Natural killer cell (primary cell): Measurements from ENCODE around the gene PTPRN2. TPM values are rescaled to one million over a fixed set of nuclear protein-coding genes. Genes with fewer than 3 reads are reported as not detected.

ENCODE experiments used
- ATAC-seq, 3 donors: fragments of 150-1000 bp in 2 of 3; fragments of 200-7000 bp in 1 of 3; cut with Tn5 transposase; 1 replicate in 1 of 3; 2 replicates in 2 of 3; pipeline ENCODE4 v1.10.0; 2021; ENCODE audit warnings: mild to moderate bottlenecking in 2 of 3, moderate library complexity in 2 of 3
- DNase-seq, 2 donors: peaks; one replicate each; pipeline versions ENCODE4 v3.0.0 to v3.0.0-alpha.2; 2013 to 2021; ENCODE audit warnings: mixed read lengths in 1 of 2
- H3K27ac ChIP-seq: one replicate; pipeline ENCODE4 v1.5.1; 2013; ENCODE audit warnings: mild to moderate bottlenecking, low read length
- H3K27me3 ChIP-seq: one replicate; pipeline ENCODE4 v1.6.1; 2013; ENCODE audit warnings: low read length; ENCODE audit not compliant: control insufficient read depth, insufficient read depth
- H3K36me3 ChIP-seq: one replicate; pipeline ENCODE4 v1.6.1; 2013; ENCODE audit warnings: low read length; ENCODE audit not compliant: control insufficient read depth, insufficient read depth
- H3K4me1 ChIP-seq: one replicate; pipeline ENCODE4 v1.6.1; 2013; ENCODE audit warnings: low read length; ENCODE audit not compliant: control insufficient read depth, insufficient read depth
- H3K4me3 ChIP-seq: one replicate; pipeline ENCODE4 v1.5.1; 2013; ENCODE audit warnings: low read length
- H3K9me3 ChIP-seq: one replicate; pipeline ENCODE4 v1.6.1; 2013; ENCODE audit warnings: low read length; ENCODE audit not compliant: control insufficient read depth, insufficient read depth
- H3K27ac Mint-ChIP-seq, 2 donors: one replicate each; pipeline ENCODE4 v1.8.0; 2022; ENCODE audit warnings: mild to moderate bottlenecking in 2 of 2, mixed read lengths in 2 of 2, moderate library complexity in 1 of 2
- H3K27me3 Mint-ChIP-seq, 2 donors: one replicate each; pipeline ENCODE4 v1.8.0; 2022; ENCODE audit warnings: low read depth in 2 of 2, mixed read lengths in 2 of 2
- H3K36me3 Mint-ChIP-seq: one replicate; pipeline ENCODE4 v1.8.0; 2022; ENCODE audit warnings: mixed read lengths
- H3K4me1 Mint-ChIP-seq, 2 donors: one replicate each; pipeline ENCODE4 v1.8.0; 2022; ENCODE audit warnings: mixed read lengths in 2 of 2
- H3K4me3 Mint-ChIP-seq: one replicate; pipeline ENCODE4 v1.8.0; 2022; ENCODE audit warnings: mild to moderate bottlenecking, moderate library complexity, mixed read lengths
- H3K9me3 Mint-ChIP-seq, 2 donors: one replicate each; pipeline ENCODE4 v1.8.0; 2022; ENCODE audit warnings: mixed read lengths in 2 of 2
- WGBS: methylation state at CpG from one replicate; pipeline ENCODE4 v1.1.7; 2013; ENCODE audit warnings: missing lambda C conversion rate; ENCODE audit not compliant: insufficient coverage; 5-methylcytosine and 5-hydroxymethylcytosine counted together
- intact Hi-C: fragments of 100-400 bp; cut with micrococcal nuclease; formaldehyde crosslinking; loops from one replicate; pipeline ENCODE4 v1.14.2; 2022
- total RNA-seq, 4 donors: library from RNA; stranded (reverse); fragments of 120-200 nt in 1 of 4; gene quantifications; one replicate each; pipeline versions ENCODE4 v1.2.3 to v1.2.4, GENCODE V29; 2013 to 2022
- TF ChIP-seq, protein P1 (sequence below): fragments of 200-600 bp; IDR thresholded peaks from one replicate; pipeline ENCODE4 v1.8.0; 2022; ENCODE audit warnings: antibody characterized with exemption

PTPRN2 gene
- total RNA-seq, 3 donors from 2014 or later (not counting 1 experiment from before 2014, with no cell fraction given), result 1.3 to 2.5 (median 1.9) TPM

DNA sequence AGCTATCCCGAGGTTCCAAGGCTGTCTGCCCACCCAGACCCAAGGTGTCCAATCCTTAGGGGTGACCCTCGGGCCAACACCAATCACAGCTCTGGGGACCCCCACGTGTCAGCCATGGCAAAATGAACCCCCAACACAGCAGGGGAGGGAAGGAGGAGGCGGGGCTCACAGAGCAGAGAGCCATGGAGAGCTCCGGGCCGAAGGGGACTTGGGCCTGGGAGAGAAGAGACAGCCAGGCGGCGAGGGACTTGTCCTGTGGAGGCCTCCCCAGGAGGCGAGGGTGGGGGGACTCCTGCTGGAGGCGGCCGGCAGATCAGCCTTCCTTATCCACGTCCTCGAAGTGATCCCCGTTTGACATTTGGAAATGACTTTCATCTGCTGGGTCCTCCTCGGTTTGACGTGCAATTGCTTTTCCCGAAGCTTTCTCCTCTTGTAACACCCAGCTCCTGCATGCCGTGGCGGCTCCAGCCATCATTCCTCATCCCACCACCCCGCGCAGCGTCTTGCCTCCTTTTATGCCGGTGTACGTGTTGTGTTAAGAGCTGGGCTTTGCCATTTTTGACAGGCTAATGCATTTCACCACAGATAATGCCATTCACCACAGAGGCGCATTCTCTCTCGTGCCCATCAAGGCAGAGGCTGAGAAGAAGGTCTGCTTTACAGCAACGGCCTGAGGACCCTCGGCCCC lies 913.5 kb downstream of the PTPRN2 start:
- H3K36me3 Mint-ChIP-seq, result no peaks in the 10 kb centered on the region
- TF ChIP-seq, protein P1, sequence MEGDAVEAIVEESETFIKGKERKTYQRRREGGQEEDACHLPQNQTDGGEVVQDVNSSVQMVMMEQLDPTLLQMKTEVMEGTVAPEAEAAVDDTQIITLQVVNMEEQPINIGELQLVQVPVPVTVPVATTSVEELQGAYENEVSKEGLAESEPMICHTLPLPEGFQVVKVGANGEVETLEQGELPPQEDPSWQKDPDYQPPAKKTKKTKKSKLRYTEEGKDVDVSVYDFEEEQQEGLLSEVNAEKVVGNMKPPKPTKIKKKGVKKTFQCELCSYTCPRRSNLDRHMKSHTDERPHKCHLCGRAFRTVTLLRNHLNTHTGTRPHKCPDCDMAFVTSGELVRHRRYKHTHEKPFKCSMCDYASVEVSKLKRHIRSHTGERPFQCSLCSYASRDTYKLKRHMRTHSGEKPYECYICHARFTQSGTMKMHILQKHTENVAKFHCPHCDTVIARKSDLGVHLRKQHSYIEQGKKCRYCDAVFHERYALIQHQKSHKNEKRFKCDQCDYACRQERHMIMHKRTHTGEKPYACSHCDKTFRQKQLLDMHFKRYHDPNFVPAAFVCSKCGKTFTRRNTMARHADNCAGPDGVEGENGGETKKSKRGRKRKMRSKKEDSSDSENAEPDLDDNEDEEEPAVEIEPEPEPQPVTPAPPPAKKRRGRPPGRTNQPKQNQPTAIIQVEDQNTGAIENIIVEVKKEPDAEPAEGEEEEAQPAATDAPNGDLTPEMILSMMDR, result no peak
- no peak overlapping the region for H3K4me3 Mint-ChIP-seq
- peaks cover 0 to 5% of the 10 kb centered on the region in 2 donors for H3K4me1 Mint-ChIP-seq
- intact Hi-C loops, result no loop called here
- H3K4me3 ChIP-seq, result no peak overlapping the region
- no peak overlapping the region for H3K27ac ChIP-seq
- H3K9me3 Mint-ChIP-seq, result no peaks in the 10 kb centered on the region
- H3K4me1 ChIP-seq, result no peaks in the 10 kb centered on the region
- 88% methylated on average over 28 of the region's 28 CpGs for WGBS
- H3K27ac Mint-ChIP-seq, result no peak overlapping the region
- H3K9me3 ChIP-seq, result no peaks in the 10 kb centered on the region
- peaks cover 13% of the 10 kb centered on the region for H3K27me3 ChIP-seq
- no peaks in the 10 kb centered on the region for H3K36me3 ChIP-seq
- H3K27me3 Mint-ChIP-seq, result peaks cover 9 to 30% of the 10 kb centered on the region in 2 donors
- ATAC-seq, result no peak
- DNase-seq, result no peak

DNA sequence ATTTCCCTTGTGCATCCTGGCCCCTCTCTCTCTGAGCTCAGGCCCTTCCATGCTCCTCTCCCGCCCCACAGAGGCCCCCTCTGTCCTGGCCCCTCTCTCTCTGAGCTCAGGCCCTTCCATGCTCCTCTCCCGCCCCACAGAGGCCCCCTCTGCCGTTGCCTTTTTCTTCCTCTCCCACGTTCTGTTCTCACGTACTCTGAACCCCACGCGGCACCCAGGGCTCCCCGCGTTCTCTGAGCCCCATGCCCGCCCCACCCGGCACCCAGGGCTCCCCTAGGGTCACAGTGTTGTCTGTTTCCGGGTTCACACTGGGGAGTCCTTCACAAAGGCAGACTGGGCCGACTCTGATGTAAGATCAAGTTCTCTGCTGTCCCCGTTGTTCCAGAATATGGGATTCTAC lies 914.0 kb downstream of the PTPRN2 start:
- no peak overlapping the region for H3K4me3 Mint-ChIP-seq
- H3K36me3 ChIP-seq, result no peaks in the 10 kb centered on the region
- intact Hi-C loops, result no loop called here
- H3K4me3 ChIP-seq, result no peak overlapping the region
- no peak overlapping the region for H3K27ac Mint-ChIP-seq
- H3K4me1 ChIP-seq, result no peaks in the 10 kb centered on the region
- WGBS, result 86% methylated on average over 14 of the region's 14 CpGs
- peaks cover 10 to 24% of the 10 kb centered on the region in 2 donors for H3K27me3 Mint-ChIP-seq
- ATAC-seq (no peak), DNase-seq (no peak)
- TF ChIP-seq, protein P1, result no peak
- H3K36me3 Mint-ChIP-seq, result no peaks in the 10 kb centered on the region
- H3K27ac ChIP-seq, result no peak overlapping the region
- no peaks in the 10 kb centered on the region for H3K9me3 ChIP-seq
- peaks cover 0 to 8% of the 10 kb centered on the region in 2 donors for H3K4me1 Mint-ChIP-seq
- H3K27me3 ChIP-seq, result peaks cover 10% of the 10 kb centered on the region
- H3K9me3 Mint-ChIP-seq, result no peaks in the 10 kb centered on the region

DNA sequence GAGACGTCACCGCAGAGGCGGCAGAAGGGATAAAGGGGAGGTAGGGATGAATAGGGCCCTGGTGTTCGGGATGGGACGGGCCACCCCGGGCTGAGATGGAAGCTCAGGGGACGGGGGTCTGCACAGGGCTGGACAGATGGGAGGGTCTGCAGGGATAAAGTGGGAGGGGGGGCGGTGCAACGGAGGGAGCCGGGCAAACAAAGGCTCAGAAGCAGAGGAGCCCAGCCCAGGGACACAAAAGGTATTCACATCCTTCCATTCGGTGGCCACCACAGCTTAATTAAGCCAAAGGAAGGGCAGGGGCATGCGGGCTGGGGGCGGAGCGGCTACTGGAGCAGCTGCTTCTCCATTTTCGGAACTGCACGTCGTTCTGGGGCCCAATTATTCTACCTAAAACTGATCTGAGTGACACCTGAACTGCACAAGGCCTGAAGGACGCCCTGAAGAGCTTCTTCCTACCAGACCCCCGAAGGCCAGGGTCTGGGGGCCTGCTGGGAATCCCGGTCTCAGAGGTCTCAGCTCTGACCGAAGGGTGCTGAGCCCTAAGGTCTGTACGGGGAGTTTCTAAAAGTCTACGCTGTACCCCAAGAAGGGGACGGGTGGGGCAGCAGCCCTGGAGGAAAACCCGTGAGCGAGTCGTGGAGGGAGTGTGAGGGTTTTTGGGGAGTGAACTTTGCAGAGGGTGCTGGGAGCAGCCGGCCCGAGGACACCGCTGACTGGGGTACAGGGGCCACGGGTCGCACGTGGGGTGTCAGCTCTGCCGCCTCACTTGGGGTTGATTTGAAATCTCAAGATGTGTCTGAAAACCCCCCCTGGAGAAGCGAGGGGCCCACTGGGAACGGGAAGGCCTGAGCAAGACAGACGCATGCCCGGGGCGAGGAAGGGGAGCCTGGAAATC lies 916.0 kb downstream of the PTPRN2 start:
- WGBS, result 89% methylated on average over 39 of the region's 39 CpGs
- no peak for ATAC-seq

More for the DNA sequence above, 916.0 kb downstream of the PTPRN2 start:
- Mint-ChIP-seq H3K9me3 (no peaks in the 10 kb centered on the region), H3K36me3 (no peaks in the 10 kb centered on the region), H3K27me3 (peaks cover 5 to 7% of the 10 kb centered on the region in 2 donors), H3K4me3 (no peak overlapping the region), H3K4me1 (peaks cover 0 to 6% of the 10 kb centered on the region in 2 donors), H3K27ac (no peak overlapping the region)
- Histone ChIP-seq H3K27ac (no peak overlapping the region), H3K36me3 (no peaks in the 10 kb centered on the region), H3K9me3 (no peaks in the 10 kb centered on the region), H3K27me3 (no peaks in the 10 kb centered on the region), H3K4me1 (no peaks in the 10 kb centered on the region), H3K4me3 (no peak overlapping the region)
- no peak for DNase-seq
- TF ChIP-seq, protein P1, result no peak
- intact Hi-C loops, result no loop called here
